GM19240 (cell line): ENCODE results near the gene UBASH3A.

Source experiments
- DNase-seq: peaks from one replicate; pipeline ENCODE4 v3.0.0; 2011; ENCODE audit warnings: low spot score; ENCODE audit not compliant: insufficient read length

UBASH3A gene

DNA sequence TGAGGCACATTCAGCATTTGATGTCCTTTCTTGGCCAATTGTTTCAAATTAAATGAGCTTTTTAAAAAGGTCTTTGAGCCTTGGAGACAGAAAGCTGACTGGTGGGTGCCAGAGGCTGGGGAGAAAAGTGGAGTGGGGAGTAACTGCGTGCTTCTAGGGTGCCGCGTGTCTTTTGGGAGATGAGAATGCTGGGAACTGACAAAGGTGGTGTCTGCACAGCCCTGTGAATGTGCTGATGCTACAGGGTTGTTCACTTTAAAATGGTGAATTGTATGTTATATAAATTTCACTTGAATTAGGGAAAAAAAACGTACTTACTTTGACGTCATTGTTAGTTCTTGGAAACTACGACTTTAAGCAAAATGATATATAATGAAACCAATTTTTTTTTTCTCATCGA is 29.2 kb upstream of the UBASH3A start:
- DNase-seq, result no peak

DNA sequence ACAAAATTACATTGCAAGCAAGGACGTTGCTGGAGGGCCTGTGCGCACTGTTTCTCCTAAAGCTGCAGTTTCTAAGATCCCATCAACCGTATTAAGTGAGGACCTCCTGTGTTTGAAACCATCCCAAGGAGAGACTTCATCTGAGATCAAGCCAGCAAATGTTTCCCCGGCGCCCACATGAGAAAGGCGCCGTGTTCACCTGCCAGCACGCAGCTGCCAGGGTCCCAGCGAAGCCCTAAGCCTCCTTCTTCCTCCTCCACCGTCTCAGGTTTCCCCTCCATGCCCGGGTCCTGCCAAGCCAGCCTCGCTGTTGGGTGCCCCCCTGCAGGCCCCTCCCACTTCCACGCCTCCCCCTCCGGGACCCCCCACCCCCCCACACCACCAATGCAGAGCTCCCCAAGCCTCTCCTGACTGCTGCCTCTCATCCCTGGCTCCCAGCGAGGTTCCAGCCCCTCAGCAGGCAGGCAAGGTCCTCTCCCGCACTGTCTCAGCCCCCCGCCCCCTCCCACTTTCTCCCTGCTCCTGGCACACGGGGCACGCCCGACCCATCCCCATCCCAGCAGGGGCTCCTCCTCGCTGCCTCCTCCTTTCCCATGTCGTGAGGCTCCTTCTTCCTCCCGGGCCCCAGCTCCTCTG is 28.7 kb upstream of the UBASH3A start:
- DNase-seq, result no peak

DNA sequence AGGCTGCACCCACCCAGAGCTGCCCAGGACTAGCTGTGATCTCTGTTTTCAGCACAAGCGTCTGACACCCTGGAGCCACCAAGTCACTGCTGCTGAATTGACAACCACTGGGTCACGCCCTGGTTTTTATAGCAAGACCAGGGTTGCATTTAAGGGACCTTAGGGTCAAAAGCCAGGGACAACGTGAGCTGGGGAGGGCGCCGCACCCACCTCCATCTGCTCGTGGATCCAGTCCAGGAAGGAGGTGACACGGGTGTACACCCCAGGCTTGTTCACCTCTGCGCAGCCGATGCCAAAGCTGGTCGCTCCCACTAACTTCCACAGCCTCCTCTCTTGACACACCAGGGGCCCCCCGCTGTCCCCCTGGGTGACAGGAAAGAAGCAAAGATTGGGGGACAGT is 28.2 kb upstream of the UBASH3A start:
- DNase-seq, result no peak

DNA sequence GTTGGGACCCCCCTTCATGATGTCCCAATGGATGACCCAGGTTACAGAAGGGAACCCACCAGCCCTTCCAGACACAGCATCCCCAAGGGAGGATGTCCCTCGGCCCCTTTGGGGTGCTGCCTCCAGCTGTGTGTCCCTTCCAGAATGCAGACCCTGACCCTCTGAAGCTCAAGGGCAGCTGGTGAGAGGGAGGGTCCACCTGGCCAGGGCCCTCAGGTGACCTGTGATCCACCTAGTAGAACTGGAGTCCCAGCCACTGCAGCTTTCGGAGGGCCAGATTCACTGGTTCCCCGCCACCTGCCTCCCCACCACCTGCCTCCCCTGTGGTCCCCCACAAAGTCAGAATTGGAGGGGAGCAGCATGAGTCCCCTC is 27.8 kb upstream of the UBASH3A start:
- no peak for DNase-seq

DNA sequence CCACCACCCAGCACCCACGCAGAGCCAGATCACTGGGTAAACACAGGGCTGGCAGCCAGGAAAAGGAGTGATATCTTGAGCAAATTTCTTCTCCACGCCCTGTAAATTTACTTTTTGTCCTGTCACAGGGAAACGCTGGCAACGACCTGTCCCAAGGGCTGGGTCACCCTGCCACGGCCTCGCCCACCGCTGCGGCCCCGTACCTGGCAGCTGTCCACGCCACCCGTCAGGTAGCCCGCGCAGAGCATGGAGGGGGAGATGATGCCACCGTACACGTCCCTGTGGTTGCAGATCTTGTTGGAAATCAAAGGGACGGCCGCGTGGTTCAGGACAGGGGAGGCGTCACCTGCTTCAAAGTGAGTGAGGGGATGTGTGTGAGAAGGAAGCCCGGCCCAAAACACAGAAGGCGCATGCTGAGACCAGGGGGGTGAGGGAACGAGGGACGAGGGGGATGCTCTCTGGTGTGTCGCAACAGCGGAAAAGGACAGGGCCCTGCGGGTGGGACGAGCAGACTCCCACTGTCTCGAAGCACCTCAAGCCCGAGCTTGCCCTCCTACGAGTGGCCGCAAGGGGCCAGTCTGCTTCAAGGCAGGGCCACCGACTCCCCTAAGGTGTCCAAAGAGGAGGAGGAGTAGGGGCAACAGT is 27.2 kb upstream of the UBASH3A start:
- DNase-seq, result no peak

DNA sequence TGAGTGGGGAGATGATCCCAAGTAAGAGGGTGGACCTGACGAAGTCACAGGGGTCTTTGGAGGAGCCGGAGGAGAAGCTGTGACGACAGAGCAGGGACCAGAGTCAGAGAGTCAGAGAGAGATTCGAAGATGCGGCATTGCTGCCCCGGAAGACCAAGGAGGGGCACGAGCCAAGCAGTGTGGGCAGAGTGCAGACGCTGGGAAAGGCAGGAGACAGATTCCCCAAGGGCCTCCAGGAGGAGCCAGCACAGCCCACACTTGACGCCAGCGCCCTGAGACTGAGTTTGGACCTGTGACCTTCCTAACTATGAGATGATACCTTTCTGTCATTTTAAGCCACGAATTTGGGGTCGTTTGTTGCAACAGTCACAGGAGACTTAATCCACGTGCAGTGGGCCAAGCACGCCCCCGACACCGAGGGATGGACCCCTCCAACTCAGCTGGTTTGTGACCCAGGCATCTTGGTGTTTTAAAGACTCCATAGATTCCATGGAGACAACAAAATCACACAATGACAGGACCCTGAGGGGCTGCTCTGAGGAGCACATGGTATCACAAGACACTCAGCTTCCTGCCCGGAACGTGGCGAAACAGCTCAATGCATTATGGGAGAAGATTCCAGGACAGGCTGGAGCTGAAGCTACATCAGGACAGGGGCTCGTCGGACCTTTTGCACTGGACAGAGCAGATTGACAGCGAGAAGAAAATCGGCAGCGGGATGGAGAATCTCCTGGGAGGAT is 26.3 kb upstream of the UBASH3A start:
- DNase-seq, result no peak

DNA sequence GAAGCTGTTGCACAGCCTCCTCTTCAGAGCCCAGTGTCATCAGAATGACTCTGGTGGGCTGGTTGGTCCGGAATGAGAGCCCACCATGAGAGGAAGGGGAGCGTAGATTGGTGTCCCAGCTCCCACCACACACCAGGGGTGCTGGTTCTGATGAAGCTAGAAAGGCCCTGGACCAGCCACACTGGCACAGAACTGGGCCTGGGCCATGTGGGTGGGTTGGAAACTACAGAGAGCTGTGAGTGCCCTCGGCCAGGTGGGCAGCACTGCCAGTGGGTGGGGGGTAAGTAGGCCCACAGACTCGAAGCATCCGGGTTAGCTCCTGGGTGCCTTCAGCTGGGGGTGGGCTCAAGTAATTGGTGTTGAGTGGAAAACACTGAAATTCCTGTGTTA is 25.8 kb upstream of the UBASH3A start:
- DNase-seq, result no peak

DNA sequence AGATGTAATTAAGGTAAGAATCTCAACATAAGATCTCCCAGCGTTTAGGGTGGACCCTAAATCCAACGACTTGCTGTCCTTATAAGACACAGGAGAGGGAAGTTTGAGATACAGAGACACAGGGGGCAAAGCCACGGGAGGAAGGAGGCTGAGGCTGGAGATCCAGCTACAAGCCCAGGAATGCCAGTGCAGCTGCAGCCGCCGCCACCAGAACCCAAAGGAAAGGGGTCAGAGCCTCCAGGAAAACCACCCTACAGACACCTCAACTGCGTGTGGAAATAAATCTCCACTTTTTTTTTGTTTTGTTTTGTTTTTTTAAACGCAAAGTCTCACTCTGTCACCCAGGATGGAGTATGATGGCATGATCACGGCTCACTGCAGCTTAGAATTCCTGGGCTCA is 25.3 kb upstream of the UBASH3A start:
- no peak for DNase-seq

DNA sequence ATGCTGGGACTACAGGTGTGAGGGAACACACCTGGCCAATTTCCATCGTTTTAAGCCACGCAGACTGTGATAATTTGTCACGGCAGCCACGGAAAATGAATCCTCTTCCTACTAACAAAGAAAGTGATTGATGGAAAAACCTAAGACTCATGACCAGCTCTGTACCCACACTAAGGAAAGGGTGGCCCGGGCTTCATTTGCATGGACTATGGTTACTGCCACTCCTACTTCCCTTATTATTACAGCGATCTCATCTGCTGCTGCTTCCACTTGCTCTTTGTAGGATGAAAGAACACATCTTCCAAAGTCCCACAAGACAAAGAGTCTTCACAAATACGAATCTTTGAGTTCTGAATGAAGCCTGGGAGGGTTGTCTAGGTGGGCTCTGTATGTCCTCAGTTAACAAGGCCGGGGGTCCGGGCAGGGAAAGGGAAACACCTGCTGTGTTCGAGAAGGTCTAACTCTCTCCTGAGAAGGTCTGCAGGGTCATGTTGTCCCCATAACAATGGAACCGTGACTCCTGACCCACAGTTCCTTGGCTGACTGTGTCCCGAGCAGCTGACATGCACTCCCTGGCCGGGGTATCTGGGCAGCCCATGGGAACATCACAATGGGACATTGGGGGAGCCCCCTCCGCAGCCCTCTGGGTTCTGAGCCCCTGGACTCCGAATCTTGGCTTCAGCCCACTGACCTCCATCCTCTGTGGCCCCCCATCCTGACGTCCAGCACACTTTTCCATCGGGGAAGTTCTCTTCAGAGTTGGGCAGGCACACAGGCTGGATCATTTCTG is 24.1 kb upstream of the UBASH3A start:
- DNase-seq, result no peak

DNA sequence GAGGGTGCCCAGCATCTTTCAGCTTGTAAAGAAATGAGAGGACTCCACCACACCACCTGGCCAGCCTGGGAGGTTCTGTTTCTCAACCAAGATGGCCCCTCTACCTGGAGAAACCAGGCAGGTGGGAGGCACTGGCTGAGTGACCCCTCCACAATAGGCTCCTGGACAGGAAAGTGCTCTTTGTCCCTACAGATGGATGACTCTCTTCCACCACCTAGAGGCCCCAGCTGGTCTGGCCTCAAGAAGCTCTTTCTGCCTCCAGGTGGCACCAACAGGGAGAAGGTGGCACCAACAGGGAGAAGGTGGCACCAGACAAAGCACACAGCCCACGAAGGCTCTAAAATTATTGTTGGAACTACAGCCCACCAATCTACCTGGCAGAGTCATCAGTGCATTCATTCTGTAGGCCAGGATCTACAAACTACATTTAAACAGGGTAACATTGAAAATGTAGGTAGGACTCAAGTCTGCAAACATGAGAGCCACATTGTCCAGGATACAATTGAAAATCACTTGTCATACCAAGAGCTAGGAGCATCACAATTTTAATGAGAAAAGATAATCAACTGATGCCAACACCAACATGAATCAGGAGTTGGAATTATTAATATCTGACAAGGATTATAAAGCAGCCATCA is 22.2 kb upstream of the UBASH3A start:
- no peak for DNase-seq

DNA sequence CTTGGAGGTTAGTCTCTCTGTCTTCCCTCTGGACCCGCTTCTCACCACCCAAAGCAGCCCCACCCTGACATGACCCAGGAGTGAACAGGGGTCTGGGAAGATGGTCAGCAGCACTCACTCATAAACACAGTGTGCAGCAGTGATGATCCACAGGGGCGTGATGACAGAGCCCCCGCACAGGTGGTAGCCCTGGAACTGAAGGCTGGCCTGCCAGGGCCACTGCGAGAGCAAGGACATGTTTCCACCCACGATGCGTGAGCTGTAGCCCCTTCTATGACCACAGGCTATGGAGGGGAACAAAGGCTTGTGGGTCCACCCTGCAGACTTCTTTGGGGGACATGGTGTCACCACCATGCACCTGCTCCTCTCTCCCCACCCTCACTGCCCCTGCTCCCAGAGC is 20.8 kb upstream of the UBASH3A start:
- DNase-seq, result no peak

DNA sequence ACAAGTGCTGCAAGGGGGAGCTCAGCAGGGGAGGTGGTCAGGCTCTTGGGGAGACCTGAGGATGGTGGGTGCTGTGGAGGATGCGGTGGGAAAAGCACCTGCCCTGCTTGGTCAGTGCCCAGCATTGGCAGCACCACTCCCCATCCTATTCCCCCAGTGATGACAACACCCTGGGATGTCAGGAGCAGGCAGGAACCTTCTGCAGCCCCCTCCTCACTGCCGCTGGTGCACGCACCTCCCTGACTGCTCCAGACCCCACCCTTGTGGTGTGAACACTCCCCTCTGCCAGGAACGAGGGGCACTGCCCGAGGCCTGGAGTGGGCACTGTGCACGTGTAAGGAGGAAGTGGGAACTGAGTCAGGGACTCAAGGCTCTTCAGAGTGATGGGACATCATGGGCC is 20.4 kb upstream of the UBASH3A start:
- DNase-seq, result no peak

DNA sequence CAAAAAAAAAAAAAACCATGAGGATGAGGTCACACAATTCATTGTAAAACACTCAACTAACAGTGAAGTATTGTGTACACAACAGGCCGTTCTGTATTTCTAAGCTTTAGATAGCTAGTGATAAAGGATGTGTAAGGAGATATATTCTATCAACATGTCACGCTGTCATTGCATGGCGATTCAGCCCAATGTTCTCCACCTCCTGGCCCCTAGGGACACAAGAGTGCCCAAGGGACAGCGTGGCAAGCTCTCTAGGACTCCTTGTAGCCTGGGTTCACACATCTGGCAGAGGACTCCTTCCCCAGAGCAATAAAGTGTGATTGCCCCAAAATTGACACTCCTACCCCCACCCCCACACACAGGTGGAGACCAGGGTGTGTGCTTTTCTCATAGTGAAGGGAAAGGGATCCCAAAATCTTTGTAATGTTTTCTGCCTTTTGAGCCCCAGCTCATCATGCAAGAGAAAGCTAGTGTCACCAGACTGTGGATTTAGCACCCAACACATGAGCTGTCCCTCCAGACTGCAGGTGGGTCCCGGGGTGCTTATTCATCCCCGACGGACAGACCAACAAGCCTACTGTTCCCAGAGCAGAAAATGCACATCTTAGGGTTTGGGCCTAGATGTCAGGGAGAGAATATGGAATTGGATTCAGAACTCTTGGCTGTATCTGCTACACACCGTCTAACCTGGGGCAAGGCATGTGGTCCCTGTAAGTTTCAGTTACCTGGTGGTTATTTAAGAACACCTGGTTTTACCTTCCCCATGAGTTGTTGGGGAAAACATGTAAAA is 19.4 kb upstream of the UBASH3A start:
- DNase-seq, result no peak

DNA sequence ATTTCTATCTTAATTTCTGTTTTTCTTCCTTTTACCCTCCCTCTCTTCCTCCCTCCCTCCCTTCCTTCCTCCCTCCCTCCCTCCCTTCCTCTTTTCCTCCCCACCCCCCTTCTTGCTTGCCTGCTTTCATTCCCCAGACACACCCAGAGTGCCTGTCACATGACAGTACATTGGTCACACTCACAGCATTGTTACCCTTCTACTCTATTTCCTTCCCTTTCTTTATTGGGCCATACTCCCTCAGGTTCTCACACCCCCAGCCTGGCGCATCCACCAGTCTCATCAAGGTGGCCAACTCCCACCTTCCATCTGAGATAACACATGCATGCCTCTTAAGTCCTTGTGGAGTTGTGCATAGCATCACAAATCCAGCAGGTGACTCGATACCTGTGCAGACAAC is 18.7 kb upstream of the UBASH3A start:
- DNase-seq, result no peak

DNA sequence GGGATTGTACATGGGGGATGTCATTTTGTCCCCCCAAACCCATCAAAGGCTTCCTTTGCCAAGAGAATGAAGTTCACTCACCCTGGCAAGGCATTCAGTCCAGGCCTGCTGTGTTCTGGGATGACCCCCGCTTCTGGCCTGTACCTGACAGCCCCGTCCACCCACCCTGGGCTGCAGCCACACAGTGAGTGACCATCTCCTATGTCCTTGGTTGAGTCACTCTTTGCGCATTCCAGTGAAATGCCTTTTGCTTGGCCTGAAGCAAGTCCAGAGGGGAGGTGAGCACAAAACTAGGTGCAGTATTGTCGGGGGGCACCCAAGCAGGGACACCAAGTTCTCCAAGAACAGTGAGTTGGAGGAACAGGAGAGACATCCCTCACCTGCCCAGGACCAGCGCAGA is 18.1 kb upstream of the UBASH3A start:
- DNase-seq, result no peak

DNA sequence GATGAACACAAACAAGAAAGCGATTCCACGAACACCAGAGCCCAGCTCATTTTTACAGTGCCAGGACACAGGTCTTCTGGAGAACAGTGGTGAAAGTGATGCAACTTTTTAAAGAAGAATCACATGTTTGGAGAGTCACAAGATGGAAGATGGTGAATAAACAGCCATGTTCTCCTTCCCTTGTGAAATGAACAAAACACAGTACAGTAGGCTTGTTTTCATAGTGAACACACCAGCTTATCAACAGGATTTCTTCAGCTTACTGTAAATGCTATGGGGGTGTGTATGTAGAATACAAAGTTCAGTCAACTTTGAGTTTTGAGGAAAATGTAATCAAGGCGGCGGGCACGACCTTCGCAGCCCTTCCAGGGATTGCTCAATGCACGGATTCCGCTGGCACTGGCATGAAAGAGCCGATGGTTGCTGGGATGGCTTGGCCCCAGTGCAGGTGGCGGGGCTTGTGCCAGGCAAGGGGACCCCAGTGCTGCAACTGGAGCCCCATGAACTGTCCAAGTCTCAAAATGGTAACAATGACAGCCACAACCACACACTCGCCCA is 17.6 kb upstream of the UBASH3A start:
- DNase-seq, result no peak

DNA sequence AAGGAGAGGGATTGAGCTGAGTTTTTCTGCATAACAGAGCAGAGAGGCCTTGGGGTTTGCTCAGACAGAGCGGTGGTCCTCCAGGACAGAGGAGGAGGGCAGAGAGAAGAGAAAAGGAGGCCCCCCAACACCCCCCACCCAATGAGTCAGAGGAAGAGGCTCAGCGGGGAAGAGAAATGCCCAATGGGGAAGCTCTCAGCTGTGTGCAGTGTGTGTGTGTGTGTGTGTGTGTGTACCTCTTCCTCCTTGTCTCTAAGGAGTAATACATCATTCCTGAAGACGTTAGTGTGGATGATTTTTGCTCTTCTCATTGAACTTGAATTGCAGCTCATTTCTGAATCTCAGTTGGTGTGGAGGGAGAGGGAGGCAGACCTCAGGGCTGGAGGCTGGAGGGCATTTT is 16.5 kb upstream of the UBASH3A start:
- DNase-seq, result no peak

DNA sequence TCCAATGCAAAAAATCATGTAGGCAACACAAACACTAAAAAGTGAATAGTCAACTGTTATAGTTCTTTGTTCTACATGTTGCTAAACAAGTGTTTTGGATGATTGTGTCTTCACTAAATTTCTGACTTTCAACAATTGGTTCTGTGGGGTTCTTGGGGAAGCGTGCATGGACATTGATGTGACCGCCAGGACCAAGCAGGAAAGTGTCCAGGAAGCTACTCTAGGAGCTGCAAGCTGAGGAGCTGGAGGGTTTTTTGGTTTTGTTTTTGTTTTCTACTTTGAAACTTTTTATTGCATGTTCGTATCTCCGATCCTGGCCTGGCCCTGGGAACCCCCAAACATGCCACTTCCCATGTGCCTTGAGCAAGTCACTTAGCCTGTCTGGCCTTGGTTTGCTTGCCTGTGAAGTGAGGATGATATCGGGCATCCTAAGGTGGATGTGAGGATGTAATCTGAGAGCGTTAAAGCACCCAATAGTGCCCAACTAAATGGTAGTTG is 15.8 kb upstream of the UBASH3A start:
- no peak for DNase-seq

DNA sequence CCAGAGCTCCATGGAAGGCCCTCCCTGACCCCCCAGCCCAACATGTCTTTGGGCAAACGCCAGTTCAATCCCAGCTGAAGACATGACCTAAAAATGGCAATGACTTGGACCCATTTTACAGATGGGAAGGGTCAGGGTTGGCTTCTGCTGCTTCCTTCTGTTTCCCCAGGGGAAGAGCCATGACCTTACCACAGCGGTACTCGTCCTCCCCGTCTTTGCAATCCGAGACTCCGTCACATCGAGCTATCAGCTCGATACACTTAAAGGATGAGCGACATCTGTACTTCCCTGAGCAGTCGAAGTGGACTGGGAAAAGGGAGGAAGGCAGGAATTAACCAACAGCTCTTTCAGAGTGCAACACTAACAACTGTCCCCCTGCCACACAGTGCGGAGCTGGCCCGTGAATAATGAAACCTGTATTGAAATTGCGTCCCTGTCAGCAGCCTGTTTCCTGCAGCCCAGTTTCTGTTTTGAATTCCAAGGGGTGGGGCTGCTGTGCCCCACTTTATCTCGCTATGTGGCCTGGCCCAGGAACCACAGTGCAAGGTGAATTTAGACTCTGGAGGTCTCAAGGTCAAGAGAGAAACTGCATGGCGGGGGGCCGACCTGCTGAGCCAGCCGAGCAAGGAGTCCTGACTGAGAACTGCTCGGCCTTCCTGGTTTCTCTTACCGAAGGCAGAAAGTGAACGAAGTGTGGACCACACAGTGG is 14.8 kb upstream of the UBASH3A start:
- no peak for DNase-seq

DNA sequence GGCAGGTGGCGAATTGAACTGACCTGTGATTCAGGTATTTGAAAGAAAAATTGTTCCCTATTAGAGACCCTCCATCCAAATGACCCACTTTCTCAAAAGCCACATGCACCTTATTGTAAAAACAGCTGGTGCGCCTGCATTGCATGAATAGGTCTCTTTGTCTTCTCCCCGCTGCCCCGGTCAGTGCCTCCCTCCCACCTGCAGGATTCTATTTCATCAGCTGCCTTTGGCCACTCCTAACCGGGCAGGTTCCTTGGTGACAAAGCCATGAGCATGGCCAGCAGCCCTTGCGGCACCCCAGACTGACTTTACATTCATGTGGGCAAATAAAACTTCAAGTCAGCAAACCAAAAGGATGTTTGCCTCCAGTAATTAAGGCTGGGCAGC is 14.3 kb upstream of the UBASH3A start:
- DNase-seq, result no peak
